OCI-LY7 (cell line): ENCODE measurements around the gene CHRDL1. TPM values are rescaled to one million over a fixed set of nuclear protein-coding genes. Genes with fewer than 3 reads are reported as not detected.

Experiments
- BruUV-seq: library from RNA; stranded (reverse); fragments of 400-500 nt; replicated peaks from 2 replicates; lab custom pipeline; 2021; lab: Mats Ljungman, UMichigan
- CTCF ChIA-PET: fragments of 300-600 bp; sonication (Branson Sonifier 250); formaldehyde crosslinking; loops from one replicate; lab custom pipeline; 2022; ENCODE audit warnings: antibody characterized with exemption; ENCODE audit not compliant: unreplicated experiment; lab: Charles Lee
- POLR2A ChIA-PET: fragments of 300-600 bp; sonication (Branson Sonifier 250); formaldehyde crosslinking; loops from one replicate; lab custom pipeline; 2022; ENCODE audit warnings: antibody characterized with exemption; lab: Charles Lee
- DNase-seq: peaks from one replicate; pipeline ENCODE4 v3.0.0-alpha.2; 2015; ENCODE audit warnings: low spot score
- H2AFZ ChIP-seq: fragments of 200-600 bp; sonication (generic), shearing (Covaris generic); 2 replicates; pipeline ENCODE4 v1.6.1; 2014; ENCODE audit warnings: mild to moderate bottlenecking, antibody characterized with exemption, low read length, moderate library complexity
- H3K27ac ChIP-seq: fragments of 200-600 bp; sonication (generic); 2 replicates; pipeline ENCODE4 v1.5.1; 2014; ENCODE audit warnings: mixed run types, low read depth, mild to moderate bottlenecking, moderate library complexity, low read length, inconsistent platforms; ENCODE audit not compliant: poor library complexity, severe bottlenecking
- H3K36me3 ChIP-seq: fragments of 200-600 bp; sonication (generic); 2 replicates; pipeline ENCODE4 v1.6.1; 2014; ENCODE audit warnings: mild to moderate bottlenecking, antibody characterized with exemption, low read length, moderate library complexity, mixed read lengths; ENCODE audit not compliant: insufficient read depth
- H3K4me1 ChIP-seq: fragments of 200-600 bp; sonication (generic); 2 replicates; pipeline ENCODE4 v1.5.1; 2014; ENCODE audit warnings: mild to moderate bottlenecking, low read length; ENCODE audit not compliant: insufficient read depth, poor library complexity, severe bottlenecking
- H3K4me2 ChIP-seq: fragments of 200-600 bp; sonication (generic); 2 replicates; pipeline ENCODE4 v1.6.1; 2014; ENCODE audit warnings: mild to moderate bottlenecking, low read length
- H3K4me3 ChIP-seq: fragments of 200-600 bp; sonication (generic); 2 replicates; pipeline ENCODE4 v1.5.1; 2014; ENCODE audit warnings: mild to moderate bottlenecking, low read depth, low read length; ENCODE audit not compliant: poor library complexity, severe bottlenecking
- H3K79me2 ChIP-seq: fragments of 200-600 bp; sonication (generic); 2 replicates; pipeline ENCODE4 v1.6.1; 2016; ENCODE audit warnings: low read depth, mild to moderate bottlenecking, low read length, moderate library complexity, mixed read lengths; ENCODE audit not compliant: insufficient read depth
- H3K9me2 ChIP-seq: fragments of 200-600 bp; sonication (generic); 2 replicates; pipeline ENCODE4 v1.6.1; 2016; ENCODE audit warnings: mild to moderate bottlenecking, low read length, mixed read lengths; ENCODE audit not compliant: insufficient read depth
- H3K9me3 ChIP-seq: fragments of 200-600 bp; sonication (generic); 2 replicates; pipeline ENCODE4 v1.6.1; 2014; ENCODE audit warnings: mild to moderate bottlenecking, mixed run types, low read length, mixed read lengths
- H4K20me1 ChIP-seq: fragments of 200-600 bp; sonication (generic); 2 replicates; pipeline ENCODE4 v1.6.1; 2014; ENCODE audit warnings: mild to moderate bottlenecking, antibody characterized with exemption, low read length, moderate library complexity, mixed read lengths; ENCODE audit not compliant: insufficient read depth
- EZH2phosphoT487 ChIP-seq: fragments of 200-600 bp; sonication (generic); IDR thresholded peaks from 2 replicates; pipeline ENCODE4 v1.6.1; 2018; ENCODE audit warnings: low read depth, borderline replicate concordance, mild to moderate bottlenecking, mixed run types, antibody characterized with exemption, low read length, moderate library complexity, mixed read lengths
- intact Hi-C: fragments of 100-400 bp; cut with micrococcal nuclease; formaldehyde crosslinking; loops from one replicate; pipeline ENCODE4 v1.10.0; 2022; ENCODE audit not compliant: unreplicated experiment
- total RNA-seq, 2 experiments: library from RNA; depleted of rRNA in 1 of 2; stranded (reverse); fragments of >200 nt in 1 of 2; shearing (Covaris generic) in 1 of 2; gene quantifications; 2 replicates each; pipeline ENCODE4 v1.2.3, GENCODE V29; 2014 to 2022
- TF ChIP-seq, protein P1 (sequence below): fragments of 200-600 bp; sonication (generic); conservative IDR thresholded peaks from 2 replicates; pipeline ENCODE4 v1.5.1; 2014; ENCODE audit warnings: mild to moderate bottlenecking, antibody characterized with exemption, low read length, moderate library complexity, mixed read lengths

Gene CHRDL1
- total RNA-seq, 2 experiments from 2014 or later: not detected

DNA sequence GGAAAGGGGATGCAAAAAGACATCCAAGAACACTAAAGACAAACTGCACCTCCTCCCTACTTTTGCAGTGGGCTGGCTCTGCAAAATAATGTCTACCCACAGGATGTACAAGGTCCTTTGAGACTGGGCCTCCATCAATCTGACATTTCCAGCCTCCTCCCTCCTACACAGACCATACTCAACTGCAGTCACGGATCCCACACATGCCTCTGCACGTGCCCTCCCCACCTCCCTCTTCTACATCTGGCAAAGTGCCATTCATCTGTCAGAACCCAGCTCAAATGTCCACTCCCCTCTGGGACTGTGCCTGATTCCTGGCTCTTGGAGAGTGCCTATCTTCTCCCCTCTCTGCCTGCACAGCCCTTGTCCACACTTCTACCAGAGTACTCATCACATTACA lies 50.3 kb downstream of the CHRDL1 start:
- Histone ChIP-seq H4K20me1 (no peaks in the 10 kb centered on the region), H3K4me3 (no peak overlapping the region), H3K27ac (no peak overlapping the region), H3K4me2 (no peak overlapping the region), H3K79me2 (no peaks in the 10 kb centered on the region), H3K4me1 (no peaks in the 10 kb centered on the region), H2AFZ (no peak overlapping the region), H3K9me3 (no peaks in the 10 kb centered on the region), H3K9me2 (no peaks in the 10 kb centered on the region), H3K36me3 (no peaks in the 10 kb centered on the region)
- ChIA-PET POLR2A (no interaction called here), CTCF (no interaction called here)
- DNase-seq: no peak
- intact Hi-C loops: no loop called here
- TF ChIP-seq, protein P1, sequence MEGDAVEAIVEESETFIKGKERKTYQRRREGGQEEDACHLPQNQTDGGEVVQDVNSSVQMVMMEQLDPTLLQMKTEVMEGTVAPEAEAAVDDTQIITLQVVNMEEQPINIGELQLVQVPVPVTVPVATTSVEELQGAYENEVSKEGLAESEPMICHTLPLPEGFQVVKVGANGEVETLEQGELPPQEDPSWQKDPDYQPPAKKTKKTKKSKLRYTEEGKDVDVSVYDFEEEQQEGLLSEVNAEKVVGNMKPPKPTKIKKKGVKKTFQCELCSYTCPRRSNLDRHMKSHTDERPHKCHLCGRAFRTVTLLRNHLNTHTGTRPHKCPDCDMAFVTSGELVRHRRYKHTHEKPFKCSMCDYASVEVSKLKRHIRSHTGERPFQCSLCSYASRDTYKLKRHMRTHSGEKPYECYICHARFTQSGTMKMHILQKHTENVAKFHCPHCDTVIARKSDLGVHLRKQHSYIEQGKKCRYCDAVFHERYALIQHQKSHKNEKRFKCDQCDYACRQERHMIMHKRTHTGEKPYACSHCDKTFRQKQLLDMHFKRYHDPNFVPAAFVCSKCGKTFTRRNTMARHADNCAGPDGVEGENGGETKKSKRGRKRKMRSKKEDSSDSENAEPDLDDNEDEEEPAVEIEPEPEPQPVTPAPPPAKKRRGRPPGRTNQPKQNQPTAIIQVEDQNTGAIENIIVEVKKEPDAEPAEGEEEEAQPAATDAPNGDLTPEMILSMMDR: no peak
- no peak for TF ChIP-seq EZH2phosphoT487
- BruUV-seq: no TSS peak

DNA sequence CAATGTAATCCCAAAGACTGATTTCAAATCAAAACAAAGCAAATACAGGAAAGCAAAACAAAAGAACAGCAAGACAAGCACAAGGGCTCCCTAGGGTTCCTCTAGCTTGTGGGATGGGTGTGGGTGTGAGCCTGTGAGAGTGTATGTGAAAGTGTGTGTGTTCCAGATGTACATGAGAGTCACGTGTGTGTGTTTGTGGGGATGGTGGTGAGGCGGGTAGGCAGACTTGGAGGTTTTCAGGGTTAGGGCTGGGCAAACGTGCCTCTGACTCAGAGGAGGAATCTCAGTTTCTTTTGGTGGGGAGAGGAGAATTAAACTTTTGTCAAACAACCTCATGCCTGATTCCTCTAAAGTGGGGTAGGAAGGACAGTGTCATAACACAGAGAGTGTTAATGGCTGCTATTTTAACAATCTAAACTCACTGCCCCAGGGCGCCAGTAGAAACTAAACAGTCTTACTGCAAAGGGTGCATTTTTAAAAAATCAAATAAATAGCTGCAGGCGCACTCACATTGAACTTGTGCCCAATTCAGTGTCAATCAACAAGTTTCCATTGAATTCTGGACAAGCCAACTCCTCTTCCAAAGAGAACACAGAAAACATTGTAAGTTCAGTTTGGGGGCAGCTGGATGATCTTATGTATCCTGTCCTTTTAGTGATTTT lies 51.8 kb downstream of the CHRDL1 start:
- TF ChIP-seq, protein P1: no peak
- no peak for TF ChIP-seq EZH2phosphoT487
- Histone ChIP-seq H3K9me3 (no peaks in the 10 kb centered on the region), H4K20me1 (no peaks in the 10 kb centered on the region), H3K4me1 (no peaks in the 10 kb centered on the region), H3K4me2 (no peak overlapping the region), H3K36me3 (no peaks in the 10 kb centered on the region), H3K27ac (no peak overlapping the region), H3K79me2 (no peaks in the 10 kb centered on the region), H2AFZ (no peak overlapping the region), H3K9me2 (no peaks in the 10 kb centered on the region), H3K4me3 (no peak overlapping the region)
- intact Hi-C loops: no loop called here
- no TSS peak for BruUV-seq
- CTCF ChIA-PET: no interaction called here
- POLR2A ChIA-PET: no interaction called here
- no peak for DNase-seq

DNA sequence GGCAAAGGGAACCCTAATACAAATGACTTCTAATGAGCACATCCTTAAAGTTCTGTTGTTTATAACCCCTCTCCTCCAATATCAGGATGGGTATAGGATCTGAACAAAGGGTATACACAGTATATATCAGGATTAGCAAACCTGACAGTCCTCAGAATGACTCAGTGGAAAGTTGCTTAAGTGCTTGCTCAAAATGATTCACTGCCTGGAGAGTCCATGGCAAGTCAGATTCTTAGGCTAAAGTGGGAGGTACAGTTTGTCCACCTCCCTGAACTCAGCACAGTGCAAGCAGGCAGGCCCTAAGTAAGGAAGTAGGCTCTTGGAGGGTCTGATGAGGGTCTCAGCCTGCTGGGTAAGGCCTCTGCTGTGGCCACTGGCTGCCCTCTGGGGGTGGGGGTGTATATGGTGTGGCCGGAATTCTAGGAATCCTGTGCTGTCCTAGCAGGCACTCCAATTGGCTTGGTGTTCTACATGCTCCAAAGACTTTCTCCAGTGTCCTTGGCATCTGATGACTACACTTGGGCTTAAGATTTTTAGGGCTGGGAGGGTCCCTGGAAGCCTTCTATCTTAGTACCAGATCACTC lies 54.3 kb downstream of the CHRDL1 start:
- H3K9me2 ChIP-seq: no peaks in the 10 kb centered on the region
- BruUV-seq: no TSS peak
- H3K36me3 ChIP-seq: no peaks in the 10 kb centered on the region
- TF ChIP-seq, protein P1: no peak
- no peak for TF ChIP-seq EZH2phosphoT487
- CTCF ChIA-PET: no interaction called here
- intact Hi-C loops: no loop called here
- H3K27ac ChIP-seq: no peak overlapping the region
- H4K20me1 ChIP-seq: no peaks in the 10 kb centered on the region
- POLR2A ChIA-PET: no interaction called here
- no peaks in the 10 kb centered on the region for H3K4me1 ChIP-seq
- H3K4me3 ChIP-seq: no peak overlapping the region
- H3K9me3 ChIP-seq: no peaks in the 10 kb centered on the region
- no peak overlapping the region for H3K4me2 ChIP-seq
- H2AFZ ChIP-seq: no peak overlapping the region
- H3K79me2 ChIP-seq: no peaks in the 10 kb centered on the region
- DNase-seq: no peak
